ENCODE measurements around the gene TPTE2. TPM values are rescaled to one million over a fixed set of nuclear protein-coding genes. Genes with fewer than 3 reads are reported as not detected.
"Not testable (repeated sequence)": the region's sequence is repeated elsewhere in the genome, so short reads cannot be mapped to it uniquely, and the experiment has no call there.

The TPTE2 gene
- under 1 TPM in 1 of 4 donors, not detected in 3; 0.94 TPM for total RNA-seq

- TF ChIP-seq, protein P1, sequence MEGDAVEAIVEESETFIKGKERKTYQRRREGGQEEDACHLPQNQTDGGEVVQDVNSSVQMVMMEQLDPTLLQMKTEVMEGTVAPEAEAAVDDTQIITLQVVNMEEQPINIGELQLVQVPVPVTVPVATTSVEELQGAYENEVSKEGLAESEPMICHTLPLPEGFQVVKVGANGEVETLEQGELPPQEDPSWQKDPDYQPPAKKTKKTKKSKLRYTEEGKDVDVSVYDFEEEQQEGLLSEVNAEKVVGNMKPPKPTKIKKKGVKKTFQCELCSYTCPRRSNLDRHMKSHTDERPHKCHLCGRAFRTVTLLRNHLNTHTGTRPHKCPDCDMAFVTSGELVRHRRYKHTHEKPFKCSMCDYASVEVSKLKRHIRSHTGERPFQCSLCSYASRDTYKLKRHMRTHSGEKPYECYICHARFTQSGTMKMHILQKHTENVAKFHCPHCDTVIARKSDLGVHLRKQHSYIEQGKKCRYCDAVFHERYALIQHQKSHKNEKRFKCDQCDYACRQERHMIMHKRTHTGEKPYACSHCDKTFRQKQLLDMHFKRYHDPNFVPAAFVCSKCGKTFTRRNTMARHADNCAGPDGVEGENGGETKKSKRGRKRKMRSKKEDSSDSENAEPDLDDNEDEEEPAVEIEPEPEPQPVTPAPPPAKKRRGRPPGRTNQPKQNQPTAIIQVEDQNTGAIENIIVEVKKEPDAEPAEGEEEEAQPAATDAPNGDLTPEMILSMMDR (IDR thresholded peaks at IDR 0.05; ENCODE audit: low read depth): not testable (repeated sequence)
These were observed at the start of gene TPTE2 for GRCh38 chr13:19561127-19561582. Gene TPTE2, minus strand, starts transcription at chr13:19561532. Its CDS starts 58,298 bp downstream, at chr13:19503234.

- TF ChIP-seq, protein P1 (IDR thresholded peaks at IDR 0.05; ENCODE audit: low read depth): no peak
These were observed 46.3 kb upstream of the TPTE2 start for GRCh38 chr13:19607523-19608078.

DNA sequence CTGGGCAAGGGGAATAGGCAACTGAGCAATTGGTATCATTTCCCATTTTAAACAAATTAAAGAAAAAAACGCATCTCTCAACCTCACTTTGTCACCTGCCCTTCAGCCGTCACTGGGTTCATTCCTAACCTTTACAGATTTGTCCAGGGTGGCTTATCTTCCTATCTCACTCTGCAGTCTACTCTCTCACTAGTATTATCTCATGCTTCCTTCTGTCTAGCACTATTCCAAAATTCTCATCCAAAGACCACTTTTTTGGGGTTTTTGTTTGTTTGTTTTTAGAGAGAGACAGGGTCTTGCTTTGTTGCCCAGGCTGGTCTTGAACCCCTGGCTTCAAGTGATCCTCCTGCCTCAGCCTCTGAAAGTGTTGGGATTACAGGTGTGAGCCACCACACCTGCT, 45.4 kb upstream of the TPTE2 start:
- TF ChIP-seq, protein P1 (IDR thresholded peaks at IDR 0.05; ENCODE audit: low read depth): no peak

- TF ChIP-seq, protein P1 (IDR thresholded peaks at IDR 0.05; ENCODE audit: low read depth): no peak
These were observed 44.8 kb upstream of the TPTE2 start for GRCh38 chr13:19606152-19606551.

GRCh38 chr13:19605161-19605955, 44.0 kb upstream of the TPTE2 start:
- TF ChIP-seq, protein P1 (IDR thresholded peaks at IDR 0.05; ENCODE audit: low read depth): no peak

DNA sequence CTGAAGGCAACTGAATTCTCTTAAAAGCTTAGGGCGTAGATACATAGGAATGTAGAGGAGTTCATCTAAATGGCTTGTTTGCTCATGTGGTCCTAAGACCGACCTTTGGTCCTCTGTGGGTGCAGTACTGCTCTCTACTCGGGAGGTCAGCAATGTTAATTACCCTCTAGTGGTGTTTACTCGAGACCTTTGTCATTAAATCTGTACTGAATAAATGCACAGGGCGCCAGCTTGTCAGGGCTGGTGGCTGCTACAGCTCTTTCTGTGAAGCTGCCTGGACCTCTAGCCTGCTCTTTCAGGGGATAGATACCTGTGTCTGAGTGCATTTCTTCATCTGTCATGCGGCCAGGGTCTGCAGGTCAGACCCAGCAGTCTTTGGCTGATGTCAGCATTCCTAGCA, 43.0 kb upstream of the TPTE2 start:
- TF ChIP-seq, protein P1 (IDR thresholded peaks at IDR 0.05; ENCODE audit: low read depth): no peak

Measured in subcutaneous adipose tissue (tissue), 4 donors.